Progenitor cell of endocrine pancreas (in vitro differentiated cells): ENCODE results near the gene EIF3L. TPM values are rescaled to one million over a fixed set of nuclear protein-coding genes. Genes with fewer than 3 reads are reported as not detected.

ENCODE experiments used
- DNase-seq: peaks from one replicate; pipeline ENCODE4 v3.0.0; 2021; ENCODE audit warnings: low spot score; ENCODE audit not compliant: unreplicated experiment
- H3K27ac Mint-ChIP-seq: 2 replicates; pipeline ENCODE4 v1.8.0; 2021; ENCODE audit warnings: mild to moderate bottlenecking, moderate library complexity, mixed read lengths
- H3K27me3 Mint-ChIP-seq: 2 replicates; pipeline ENCODE4 v1.8.0; 2021; ENCODE audit warnings: mixed read lengths
- H3K36me3 Mint-ChIP-seq: 2 replicates; pipeline ENCODE4 v1.8.0; 2022; ENCODE audit warnings: mixed read lengths; ENCODE audit not compliant: insufficient read depth
- H3K4me1 Mint-ChIP-seq: 2 replicates; pipeline ENCODE4 v1.8.0; 2021; ENCODE audit warnings: low read depth, mixed read lengths
- H3K4me3 Mint-ChIP-seq: 2 replicates; pipeline ENCODE4 v1.8.0; 2021; ENCODE audit warnings: low read depth, mild to moderate bottlenecking, moderate library complexity, mixed read lengths
- H3K9me3 Mint-ChIP-seq: 2 replicates; pipeline ENCODE4 v1.8.0; 2021; ENCODE audit warnings: low read depth, mixed read lengths
- total RNA-seq: library from RNA; stranded (reverse); gene quantifications from 2 replicates; pipeline ENCODE4 v1.2.1, GENCODE V29; 2021
- TF ChIP-seq, protein P1 (sequence below): fragments of 200-600 bp; sonication (generic); IDR thresholded peaks from one replicate; pipeline ENCODE4 v1.5.0; 2021; ENCODE audit warnings: antibody characterized with exemption, mild to moderate bottlenecking; ENCODE audit not compliant: unreplicated experiment

Gene EIF3L
- total RNA-seq, 1 donor from 2014 or later: 725 TPM

DNA sequence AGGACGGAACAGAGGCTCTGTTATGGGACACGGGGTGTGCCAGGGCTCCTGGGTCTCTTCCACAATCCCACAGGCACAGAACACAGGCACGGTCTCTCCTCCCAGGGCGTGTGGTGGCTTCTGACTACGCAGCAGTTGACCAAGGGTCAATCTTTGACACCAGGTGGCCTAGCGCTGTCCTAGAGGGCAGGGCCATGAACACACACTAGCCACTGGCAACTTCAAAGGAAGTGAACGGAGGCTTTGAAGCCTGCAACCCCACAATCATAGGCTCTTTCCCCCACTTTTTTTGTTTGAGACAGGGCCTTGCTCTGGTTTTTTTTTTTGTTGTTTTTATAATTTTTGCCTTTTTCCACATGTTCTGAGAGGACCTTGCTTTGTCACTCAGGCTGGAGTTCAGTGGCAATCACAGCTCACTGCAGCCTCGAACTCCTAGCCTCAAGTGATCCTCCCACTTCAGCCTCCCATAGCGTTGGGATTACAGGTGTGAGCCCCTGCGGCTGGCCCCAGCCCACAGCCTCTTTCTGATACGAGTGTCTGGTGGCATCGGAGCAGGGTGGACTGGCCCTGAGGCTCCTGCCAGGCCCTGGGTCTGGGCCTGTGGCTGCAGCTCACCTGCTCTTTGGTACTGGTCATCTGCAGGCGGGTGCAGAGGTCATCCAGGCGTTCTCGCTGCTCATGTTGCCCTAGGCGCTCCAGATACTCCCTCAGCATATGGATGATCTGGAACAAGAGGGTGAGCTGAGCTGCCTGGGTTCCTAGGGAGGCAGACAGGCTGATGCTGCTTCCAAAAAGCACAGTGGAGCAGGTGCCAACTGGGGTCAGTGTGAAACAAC lies 17.0 kb upstream of the EIF3L start:
- TF ChIP-seq, protein P1, sequence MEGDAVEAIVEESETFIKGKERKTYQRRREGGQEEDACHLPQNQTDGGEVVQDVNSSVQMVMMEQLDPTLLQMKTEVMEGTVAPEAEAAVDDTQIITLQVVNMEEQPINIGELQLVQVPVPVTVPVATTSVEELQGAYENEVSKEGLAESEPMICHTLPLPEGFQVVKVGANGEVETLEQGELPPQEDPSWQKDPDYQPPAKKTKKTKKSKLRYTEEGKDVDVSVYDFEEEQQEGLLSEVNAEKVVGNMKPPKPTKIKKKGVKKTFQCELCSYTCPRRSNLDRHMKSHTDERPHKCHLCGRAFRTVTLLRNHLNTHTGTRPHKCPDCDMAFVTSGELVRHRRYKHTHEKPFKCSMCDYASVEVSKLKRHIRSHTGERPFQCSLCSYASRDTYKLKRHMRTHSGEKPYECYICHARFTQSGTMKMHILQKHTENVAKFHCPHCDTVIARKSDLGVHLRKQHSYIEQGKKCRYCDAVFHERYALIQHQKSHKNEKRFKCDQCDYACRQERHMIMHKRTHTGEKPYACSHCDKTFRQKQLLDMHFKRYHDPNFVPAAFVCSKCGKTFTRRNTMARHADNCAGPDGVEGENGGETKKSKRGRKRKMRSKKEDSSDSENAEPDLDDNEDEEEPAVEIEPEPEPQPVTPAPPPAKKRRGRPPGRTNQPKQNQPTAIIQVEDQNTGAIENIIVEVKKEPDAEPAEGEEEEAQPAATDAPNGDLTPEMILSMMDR: no peak
- Mint-ChIP-seq H3K36me3 (peaks cover 12% of the 10 kb centered on the region), H3K27ac (no peak overlapping the region), H3K4me3 (no peak overlapping the region), H3K9me3 (no peaks in the 10 kb centered on the region), H3K4me1 (no peaks in the 10 kb centered on the region), H3K27me3 (no peaks in the 10 kb centered on the region)
- DNase-seq: no peak

DNA sequence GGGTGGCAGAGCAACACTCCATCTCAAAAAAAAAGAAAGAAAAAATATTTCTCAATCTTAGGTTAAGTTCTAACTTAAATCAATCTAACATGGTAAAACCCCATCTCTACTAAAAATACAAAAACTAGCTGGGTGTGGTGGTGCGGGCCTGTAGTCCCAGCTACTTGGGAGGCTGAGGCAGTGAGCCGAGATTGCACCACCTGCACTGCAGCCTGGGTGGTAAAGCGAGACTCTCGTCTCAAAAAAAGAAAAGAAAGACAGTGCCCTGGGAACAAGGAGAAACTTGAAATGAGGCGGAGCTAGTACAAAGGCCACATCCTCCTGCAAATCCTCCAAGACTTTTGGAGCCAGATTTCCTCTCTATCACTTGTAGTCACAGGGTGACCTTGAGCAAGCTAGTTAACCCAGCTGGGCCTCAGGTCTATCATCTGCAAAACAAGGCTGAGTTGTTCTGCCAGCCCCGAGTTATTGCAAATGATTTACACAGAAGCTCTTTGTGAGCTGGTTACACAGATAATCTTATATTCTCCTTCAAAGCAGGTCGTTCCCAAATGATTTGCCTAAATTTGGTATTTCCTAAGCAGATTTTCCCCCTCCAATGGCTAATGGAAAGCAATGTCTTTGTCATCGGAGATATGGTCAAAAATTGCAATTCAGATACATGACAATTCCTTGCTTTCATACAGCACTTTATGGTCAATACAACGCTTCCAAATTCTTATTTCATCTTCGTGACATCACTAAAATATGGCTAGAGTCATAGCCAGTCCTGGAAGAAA lies 7.0 kb upstream of the EIF3L start:
- Mint-ChIP-seq H3K36me3 (peaks cover 5% of the 10 kb centered on the region), H3K4me3 (peak overlapping the region; percentile 66), H3K4me1 (peaks cover 12% of the 10 kb centered on the region), H3K27me3 (no peaks in the 10 kb centered on the region), H3K9me3 (no peaks in the 10 kb centered on the region), H3K27ac (peak overlapping the region; percentile 62)
- TF ChIP-seq, protein P1: no peak
- DNase-seq: no peak

DNA sequence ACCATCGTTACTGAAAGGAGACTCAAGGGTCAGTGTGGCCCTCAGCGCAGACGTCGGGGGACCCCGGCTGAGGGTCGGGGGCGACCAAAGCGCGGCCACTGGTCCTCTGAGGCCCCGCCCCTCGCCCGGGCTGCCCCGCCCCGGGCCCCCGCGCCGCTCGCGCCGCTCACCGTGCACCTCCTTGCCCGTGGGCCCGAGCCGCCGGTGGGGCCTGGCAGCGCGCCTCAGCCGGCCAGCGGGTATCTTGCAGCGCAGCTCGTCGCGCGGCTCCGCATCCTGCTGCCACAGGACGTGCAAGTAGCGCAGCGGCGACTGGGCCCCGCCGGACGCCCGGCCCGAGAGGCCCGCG lies 5.5 kb upstream of the EIF3L start:
- Mint-ChIP-seq H3K27ac (peak overlapping the region; percentile 94), H3K4me1 (peaks cover 17% of the 10 kb centered on the region), H3K4me3 (peak overlapping the region; percentile 86), H3K36me3 (peaks cover 4% of the 10 kb centered on the region), H3K9me3 (no peaks in the 10 kb centered on the region), H3K27me3 (no peaks in the 10 kb centered on the region)
- TF ChIP-seq, protein P1: no peak
- peak; percentile 56 for DNase-seq

DNA sequence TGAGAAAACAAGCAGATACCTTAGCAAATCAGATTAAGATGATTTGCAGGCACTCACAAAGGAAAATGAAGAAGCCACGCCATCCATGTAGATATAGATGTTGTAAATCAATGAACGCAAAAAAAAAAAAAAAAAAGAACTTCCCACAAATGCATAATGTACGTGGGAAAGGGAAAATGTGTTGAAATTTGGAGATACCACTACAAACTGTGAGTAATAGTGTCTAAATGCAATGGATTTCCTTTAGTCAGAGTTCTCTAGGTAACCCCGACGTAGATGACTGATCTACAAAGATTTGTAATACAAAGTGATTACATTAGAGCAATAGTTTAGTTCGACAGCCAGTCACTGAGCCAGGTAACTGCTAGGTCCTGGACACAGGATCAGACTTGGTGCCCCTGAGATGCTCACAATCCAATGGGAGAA lies 4.3 kb upstream of the EIF3L start:
- TF ChIP-seq, protein P1: no peak

DNA sequence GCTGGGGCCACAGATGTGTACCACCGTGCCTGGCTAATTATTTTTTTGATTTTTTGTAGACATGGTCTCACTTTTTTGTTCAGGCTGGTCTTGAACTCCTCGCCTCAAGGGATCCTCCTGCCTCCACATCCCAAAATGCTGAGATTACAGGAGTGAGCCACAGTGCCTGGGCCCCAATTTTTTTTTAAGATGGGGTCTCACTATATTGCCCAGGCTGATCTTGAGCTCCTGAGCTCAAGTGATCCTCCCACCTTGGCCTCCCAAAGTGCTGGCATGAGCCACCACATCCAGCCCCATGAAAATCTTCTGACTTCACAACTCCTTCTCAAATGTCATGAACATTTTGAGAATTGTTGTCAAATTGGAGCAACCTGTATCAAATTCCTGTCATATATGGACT lies 2.8 kb upstream of the EIF3L start:
- H3K4me1 Mint-ChIP-seq: peaks cover 28% of the 10 kb centered on the region
- H3K27me3 Mint-ChIP-seq: no peaks in the 10 kb centered on the region
- TF ChIP-seq, protein P1: no peak
- H3K27ac Mint-ChIP-seq: no peak overlapping the region
- peaks cover 9% of the 10 kb centered on the region for H3K36me3 Mint-ChIP-seq
- H3K9me3 Mint-ChIP-seq: no peaks in the 10 kb centered on the region
- DNase-seq: no peak
- no peak overlapping the region for H3K4me3 Mint-ChIP-seq

More for the DNA sequence above, 4.3 kb upstream of the EIF3L start:
- H3K36me3 Mint-ChIP-seq: peaks cover 4% of the 10 kb centered on the region
- H3K27me3 Mint-ChIP-seq: no peaks in the 10 kb centered on the region
- no peak for DNase-seq
- H3K4me3 Mint-ChIP-seq: peak overlapping the region; percentile 79
- H3K27ac Mint-ChIP-seq: peak overlapping the region; percentile 89
- H3K4me1 Mint-ChIP-seq: peaks cover 21% of the 10 kb centered on the region
- no peaks in the 10 kb centered on the region for H3K9me3 Mint-ChIP-seq
